Endothelial cell of umbilical vein (primary cell): ENCODE measurements around the gene CBFA2T3. TPM values are rescaled to one million over a fixed set of nuclear protein-coding genes. Genes with fewer than 3 reads are reported as not detected.

ENCODE experiments used
- BruUV-seq: library from RNA; stranded (reverse); fragments of 400-500 nt; replicated peaks from 2 replicates; lab custom pipeline; 2021; lab: Mats Ljungman, UMichigan
- CTCF ChIA-PET: fragments of 300-600, 350-600 bp; sonication (Branson Sonifier 250); formaldehyde crosslinking; loops from one replicate; lab custom pipeline; 2021; ENCODE audit warnings: antibody characterized with exemption, inconsistent platforms; lab: Charles Lee
- POLR2A ChIA-PET: fragments of 300-600, 350-600 bp; sonication (Branson Sonifier 250); formaldehyde crosslinking; loops from one replicate; lab custom pipeline; 2021; ENCODE audit warnings: antibody characterized with exemption, inconsistent platforms; lab: Charles Lee
- DNase-seq: peaks from one replicate; pipeline ENCODE4 v3.0.0-alpha.2; 2011; ENCODE audit warnings: low read depth, low spot score
- FAIRE-seq: peaks from 2 replicates; lab custom pipeline; 2011; peaks lifted over from hg19 to GRCh38; lab: Jason Lieb, UNC
- H2AFZ ChIP-seq: 2 replicates; pipeline ENCODE4 v1.6.0; 2012; ENCODE audit warnings: low read depth, low read length, control low read depth, inconsistent platforms
- H3K27ac ChIP-seq: 2 replicates; pipeline ENCODE4 v1.5.1; 2011; ENCODE audit warnings: low read depth, mild to moderate bottlenecking, control low read depth, low read length, moderate library complexity; ENCODE audit not compliant: insufficient read depth
- H3K27me3 ChIP-seq, 2 experiments: 2 replicates each; pipeline versions ENCODE4 v1.6.0 to v1.6.1; 2011; ENCODE audit warnings: low read length in 2 of 2, mixed read lengths in 1 of 2; ENCODE audit not compliant: control insufficient read depth in 2 of 2, insufficient read depth in 2 of 2
- H3K36me3 ChIP-seq, 2 experiments: 2 replicates in 1 of 2; 3 replicates in 1 of 2; pipeline ENCODE4 v1.5.1; 2011; ENCODE audit warnings: low read length in 2 of 2, mild to moderate bottlenecking in 1 of 2, moderate library complexity in 1 of 2; ENCODE audit not compliant: control insufficient read depth in 2 of 2, insufficient read depth in 2 of 2; ENCODE audit errors: extremely low read depth in 1 of 2
- H3K4me1 ChIP-seq: 3 replicates; pipeline ENCODE4 v1.5.1; 2011; ENCODE audit warnings: mild to moderate bottlenecking, low read length; ENCODE audit not compliant: control insufficient read depth, insufficient read depth; ENCODE audit errors: extremely low read depth
- H3K4me2 ChIP-seq: 2 replicates; pipeline ENCODE4 v1.6.1; 2011; ENCODE audit warnings: low read length, control low read depth, mixed read lengths; ENCODE audit not compliant: insufficient read depth
- H3K4me3 ChIP-seq, 3 experiments: fragments of 200-600 bp in 1 of 3; sonication (generic), shearing (Covaris generic) in 1 of 3; replicated peaks in 1 of 3; 2 replicates each; pipeline ENCODE4 v1.5.1; 2011 to 2016; ENCODE audit warnings: control low read depth in 3 of 3, low read length in 3 of 3, mild to moderate bottlenecking in 2 of 3, inconsistent platforms in 1 of 3, low read depth in 1 of 3, moderate library complexity in 1 of 3; ENCODE audit not compliant: insufficient read depth in 1 of 3
- H3K79me2 ChIP-seq: 2 replicates; pipeline ENCODE4 v1.6.0; 2012; ENCODE audit warnings: low read length, inconsistent platforms; ENCODE audit not compliant: control insufficient read depth, insufficient read depth
- H3K9ac ChIP-seq: replicated peaks from 2 replicates; pipeline ENCODE3; 2011; ENCODE audit warnings: low read length, control low read depth; ENCODE audit not compliant: insufficient read depth; ENCODE audit errors: extremely low read depth
- H3K9me1 ChIP-seq: replicated peaks from 3 replicates; pipeline ENCODE4 v1.6.0; 2011; ENCODE audit warnings: mild to moderate bottlenecking, low read length; ENCODE audit not compliant: control insufficient read depth, insufficient read depth; ENCODE audit errors: extremely low read depth
- H3K9me3 ChIP-seq: replicated peaks from 2 replicates; pipeline ENCODE4 v1.5.1; 2012; ENCODE audit warnings: low read length, inconsistent platforms; ENCODE audit not compliant: control insufficient read depth, insufficient read depth
- H4K20me1 ChIP-seq: replicated peaks from 2 replicates; pipeline ENCODE3; 2011; ENCODE audit warnings: mild to moderate bottlenecking, low read length; ENCODE audit not compliant: control insufficient read depth, insufficient read depth; ENCODE audit errors: extremely low read depth
- EZH2 ChIP-seq: IDR thresholded peaks from 2 replicates; pipeline ENCODE4 v1.6.1; 2012; ENCODE audit warnings: borderline replicate concordance, low read depth, mild to moderate bottlenecking, moderate library complexity, low read length, inconsistent platforms; ENCODE audit not compliant: severe bottlenecking
- FOS ChIP-seq: IDR thresholded peaks from 2 replicates; pipeline ENCODE4 v1.6.1; 2011; ENCODE audit warnings: mild to moderate bottlenecking, low read length, moderate library complexity, borderline replicate concordance; ENCODE audit not compliant: insufficient read depth
- GATA2 ChIP-seq: IDR thresholded peaks from 2 replicates; pipeline ENCODE4 v1.7.0; 2011; ENCODE audit warnings: low read depth, mild to moderate bottlenecking, moderate library complexity, mixed read lengths, low read length; ENCODE audit not compliant: insufficient read length, insufficient read depth
- JUN ChIP-seq: IDR thresholded peaks from 2 replicates; pipeline ENCODE4 v1.6.1; 2011; ENCODE audit warnings: borderline replicate concordance, low read depth; ENCODE audit not compliant: insufficient read length, insufficient read depth
- MYC ChIP-seq: IDR thresholded peaks from one replicate; pipeline ENCODE4 v1.6.1; 2011; ENCODE audit warnings: mild to moderate bottlenecking, low read depth, low read length
- POLR2A ChIP-seq: IDR thresholded peaks from 2 replicates; pipeline ENCODE4 v1.6.1; 2012; ENCODE audit warnings: low read depth, mild to moderate bottlenecking, control low read depth, low read length
- POLR2AphosphoS5 ChIP-seq: IDR thresholded peaks from 2 replicates; pipeline ENCODE4 v1.6.1; 2012; ENCODE audit warnings: low read depth, mild to moderate bottlenecking, control low read depth, low read length, moderate library complexity; ENCODE audit not compliant: insufficient read depth
- dilution Hi-C: fragments of 300-500 bp; cut with MboI; formaldehyde crosslinking; loops from one replicate; pipeline ENCODE4 v1.15.0; 2019; ENCODE audit warnings: low sequenced_read_pairs; ENCODE audit not compliant: extremely low pct_ligation_motif_present
- intact Hi-C: fragments of 100-400 bp; cut with micrococcal nuclease; formaldehyde crosslinking; loops from one replicate; pipeline ENCODE4 v1.10.0; 2022
- polyA plus RNA-seq, 4 experiments: library from polyadenylated mRNA; depleted of rRNA in 3 of 4; stranded (reverse) in 3 of 4; unstranded in 1 of 4; fragments of >200 nt; gene quantifications; 2 replicates each; pipeline versions ENCODE4 v1.2.1 to v1.2.3, GENCODE V29; 2011 to 2012; ENCODE audit warnings: missing spikeins in 1 of 4
- total RNA-seq: library from RNA; stranded (reverse); gene quantifications from 2 replicates; pipeline ENCODE4 v1.2.3, GENCODE V29; 2021
- TF ChIP-seq, protein P1 (sequence below), 2 donors: IDR thresholded peaks; 1 replicate in 1 of 2; 2 replicates in 1 of 2; pipeline ENCODE4 v1.5.1; 2011; ENCODE audit warnings: low read length in 2 of 2, mild to moderate bottlenecking in 2 of 2, moderate library complexity in 2 of 2, control low read depth in 1 of 2, inconsistent platforms in 1 of 2, low read depth in 1 of 2; ENCODE audit not compliant: insufficient read depth in 1 of 2; ENCODE audit errors: extremely low read depth in 1 of 2
- TF ChIP-seq, protein P2 (sequence below): IDR thresholded peaks from 2 replicates; pipeline ENCODE4 v1.6.1; 2011; ENCODE audit not compliant: insufficient read depth, insufficient read length

The CBFA2T3 gene
- total and polyA plus RNA-seq, 2 donors (not counting 3 experiments of a cell fraction or from before 2014, with no cell fraction given): not detected

DNA sequence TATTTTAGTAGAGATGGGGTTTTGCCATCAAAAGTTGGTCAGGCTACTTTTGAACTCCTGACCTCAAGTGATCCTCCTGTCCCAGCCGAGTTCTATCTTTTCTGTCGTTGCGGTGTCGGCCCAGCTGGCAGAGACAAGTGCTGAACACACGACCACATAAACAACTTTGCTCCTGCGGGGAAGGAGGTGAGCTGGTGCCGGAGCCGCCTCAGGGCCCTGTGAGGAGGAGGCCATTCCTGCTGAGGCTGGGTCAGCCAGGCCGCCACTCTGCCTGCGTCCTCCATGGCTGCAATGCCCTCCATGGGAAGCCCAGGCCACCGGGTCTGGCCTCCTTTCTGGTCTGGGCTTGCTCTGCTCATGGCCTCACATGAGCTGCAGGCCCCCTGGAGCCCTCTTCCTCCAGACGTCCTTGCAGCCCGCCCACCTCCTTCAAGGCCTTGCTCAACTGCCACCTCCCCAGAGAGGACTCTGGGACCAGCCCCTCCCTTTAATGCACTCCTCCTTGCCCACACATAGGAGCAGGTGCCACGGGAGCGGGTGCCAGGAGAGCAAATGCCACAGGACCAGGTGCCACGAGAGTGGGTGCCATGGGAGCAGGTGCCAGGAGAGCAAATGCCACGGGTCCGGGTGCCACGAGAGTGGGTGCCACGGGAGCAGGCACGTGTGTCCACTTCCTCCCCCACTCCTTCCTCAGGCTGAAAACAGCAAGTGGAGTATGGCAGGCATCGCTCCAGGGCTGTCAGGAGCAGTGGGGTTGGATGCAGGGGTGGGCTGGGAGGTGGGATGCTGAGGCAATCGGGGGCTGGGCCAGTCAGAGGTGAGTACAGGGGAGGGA is 28.4 kb upstream of the CBFA2T3 start:
- Histone ChIP-seq H3K4me1 (no peaks in the 10 kb centered on the region), H3K27ac (no peak overlapping the region), H3K4me2 (no peak overlapping the region), H3K9me3 (no peaks in the 10 kb centered on the region), H3K79me2 (no peaks in the 10 kb centered on the region), H3K27me3 (peaks cover 0 to 4% of the 10 kb centered on the region in 2 experiments), H3K36me3 (no peaks in the 10 kb centered on the region), H3K9ac (no peak overlapping the region), H3K4me3 (no peak overlapping the region), H2AFZ (no peak overlapping the region), H3K9me1 (no peaks in the 10 kb centered on the region), H4K20me1 (no peaks in the 10 kb centered on the region)
- dilution Hi-C loops (no loop called here), intact Hi-C loops (no loop called here)
- TF ChIP-seq POLR2A: no peak
- TF ChIP-seq, protein P1, sequence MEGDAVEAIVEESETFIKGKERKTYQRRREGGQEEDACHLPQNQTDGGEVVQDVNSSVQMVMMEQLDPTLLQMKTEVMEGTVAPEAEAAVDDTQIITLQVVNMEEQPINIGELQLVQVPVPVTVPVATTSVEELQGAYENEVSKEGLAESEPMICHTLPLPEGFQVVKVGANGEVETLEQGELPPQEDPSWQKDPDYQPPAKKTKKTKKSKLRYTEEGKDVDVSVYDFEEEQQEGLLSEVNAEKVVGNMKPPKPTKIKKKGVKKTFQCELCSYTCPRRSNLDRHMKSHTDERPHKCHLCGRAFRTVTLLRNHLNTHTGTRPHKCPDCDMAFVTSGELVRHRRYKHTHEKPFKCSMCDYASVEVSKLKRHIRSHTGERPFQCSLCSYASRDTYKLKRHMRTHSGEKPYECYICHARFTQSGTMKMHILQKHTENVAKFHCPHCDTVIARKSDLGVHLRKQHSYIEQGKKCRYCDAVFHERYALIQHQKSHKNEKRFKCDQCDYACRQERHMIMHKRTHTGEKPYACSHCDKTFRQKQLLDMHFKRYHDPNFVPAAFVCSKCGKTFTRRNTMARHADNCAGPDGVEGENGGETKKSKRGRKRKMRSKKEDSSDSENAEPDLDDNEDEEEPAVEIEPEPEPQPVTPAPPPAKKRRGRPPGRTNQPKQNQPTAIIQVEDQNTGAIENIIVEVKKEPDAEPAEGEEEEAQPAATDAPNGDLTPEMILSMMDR (IDR thresholded peaks at IDR 0.05; ENCODE audit: extremely low read depth in 1 of 2, insufficient read depth in 1 of 2, low read depth in 1 of 2, low read length in 2 of 2): no peak
- TF ChIP-seq JUN: no peak
- TF ChIP-seq, protein P2, sequence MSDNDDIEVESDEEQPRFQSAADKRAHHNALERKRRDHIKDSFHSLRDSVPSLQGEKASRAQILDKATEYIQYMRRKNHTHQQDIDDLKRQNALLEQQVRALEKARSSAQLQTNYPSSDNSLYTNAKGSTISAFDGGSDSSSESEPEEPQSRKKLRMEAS: no peak
- TF ChIP-seq FOS: no peak
- no peak for TF ChIP-seq POLR2AphosphoS5
- TF ChIP-seq MYC: no peak
- TF ChIP-seq EZH2: no peak
- TF ChIP-seq GATA2: no peak
- DNase-seq (no peak), FAIRE-seq (no peak)
- BruUV-seq: no TSS peak
- ChIA-PET CTCF (no interaction called here), POLR2A (no interaction called here)
